GM18951 (cell line): Measurements from ENCODE around the gene CDC20.
A peak's percentile ranks its signal among the peaks of the same experiment; 100 is the strongest.

Experiments
- POLR2A ChIP-seq: IDR thresholded peaks from 4 replicates; pipeline ENCODE4 v1.6.1; 2011; ENCODE audit warnings: mild to moderate bottlenecking; ENCODE audit not compliant: insufficient read length, insufficient read depth; ENCODE audit errors: extremely low read depth
- in situ Hi-C: fragments of 300-500 bp; cut with MboI; formaldehyde crosslinking; loops from one replicate; pipeline ENCODE4 v1.12.0; 2022; ENCODE audit warnings: low sequenced_read_pairs, mixed read lengths, inconsistent platforms; ENCODE audit not compliant: unreplicated experiment

CDC20 gene

GRCh38 chr1:43358746-43359693 is at the start of gene CDC20:
Gene CDC20, plus strand, starts transcription at chr1:43358981. Its CDS starts 235 bp downstream, at chr1:43359216.
- in situ Hi-C loops, result loop anchor here (10.0 kb wide), 1 partner anchor 124 kb away; no protein-coding TSS in a partner anchor

GRCh38 chr1:43309405-43310025 is 49.3 kb upstream of the CDC20 start:
- in situ Hi-C loops, result no loop called here
- TF ChIP-seq POLR2A, result no peak

More at GRCh38 chr1:43358746-43359693, at the start of gene CDC20:
- peak; percentile 78 for TF ChIP-seq POLR2A

DNA sequence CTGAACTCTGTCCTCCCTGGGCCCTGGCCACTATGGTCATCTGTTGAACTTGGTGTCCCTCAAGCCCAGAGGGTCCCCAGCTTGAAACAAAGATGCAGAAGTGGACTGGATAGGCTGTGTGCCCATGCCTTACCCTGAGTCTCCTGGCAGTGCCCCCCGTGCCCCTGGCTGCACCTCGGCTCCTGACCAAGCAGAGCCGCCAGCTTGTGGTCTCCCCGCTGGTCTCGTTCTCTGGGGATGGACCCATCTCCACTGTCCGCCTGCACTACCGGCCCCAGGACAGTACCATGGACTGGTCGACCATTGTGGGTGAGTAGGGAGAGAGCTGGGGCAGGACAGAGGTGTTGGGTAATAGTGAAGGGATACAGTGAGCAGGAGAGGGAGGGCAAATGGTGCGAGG is 47.3 kb upstream of the CDC20 start:
- in situ Hi-C loops, result no loop called here
- TF ChIP-seq POLR2A, result no peak

GRCh38 chr1:43312212-43312623 is 46.6 kb upstream of the CDC20 start:
- in situ Hi-C loops, result no loop called here
- no peak for TF ChIP-seq POLR2A

DNA sequence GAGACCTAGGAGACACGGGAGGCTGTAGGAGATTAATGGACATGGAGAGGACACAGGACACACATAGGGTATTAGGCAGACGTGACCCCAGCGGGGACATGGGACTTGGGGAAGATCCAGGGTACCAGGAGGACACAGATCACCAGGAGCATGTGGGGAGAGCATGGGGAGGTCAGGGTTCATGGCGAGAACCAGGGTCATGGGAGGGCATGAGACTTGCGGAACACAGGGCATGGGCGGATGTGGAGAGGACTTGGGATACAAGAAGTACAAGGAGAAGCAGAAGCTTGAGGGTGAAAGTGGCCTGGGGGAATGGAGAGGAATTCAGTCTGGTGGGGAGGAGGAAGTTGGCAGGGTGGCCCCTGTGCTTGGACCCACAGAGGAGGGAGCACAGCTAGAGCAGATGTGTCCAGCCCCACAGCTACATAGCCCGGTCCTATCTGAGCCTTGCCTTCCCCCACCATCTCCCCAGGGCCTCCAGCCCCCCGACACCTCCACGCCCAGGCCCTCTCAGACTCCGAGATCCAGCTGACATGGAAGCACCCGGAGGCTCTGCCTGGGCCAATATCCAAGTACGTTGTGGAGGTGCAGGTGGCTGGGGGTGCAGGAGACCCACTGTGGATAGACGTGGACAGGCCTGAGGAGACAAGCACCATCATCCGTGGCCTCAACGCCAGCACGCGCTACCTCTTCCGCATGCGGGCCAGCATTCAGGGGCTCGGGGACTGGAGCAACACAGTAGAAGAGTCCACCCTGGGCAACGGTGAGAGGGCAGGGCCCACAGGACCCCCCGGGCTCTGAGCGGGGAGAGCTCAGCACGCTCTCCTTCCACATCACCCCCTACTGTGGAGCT is 45.9 kb upstream of the CDC20 start:
- in situ Hi-C loops, result no loop called here
- TF ChIP-seq POLR2A, result no peak

- in situ Hi-C loops, result no loop called here
- TF ChIP-seq POLR2A, result no peak
Measured at GRCh38 chr1:43313771-43314170, 45.0 kb upstream of the CDC20 start.

DNA sequence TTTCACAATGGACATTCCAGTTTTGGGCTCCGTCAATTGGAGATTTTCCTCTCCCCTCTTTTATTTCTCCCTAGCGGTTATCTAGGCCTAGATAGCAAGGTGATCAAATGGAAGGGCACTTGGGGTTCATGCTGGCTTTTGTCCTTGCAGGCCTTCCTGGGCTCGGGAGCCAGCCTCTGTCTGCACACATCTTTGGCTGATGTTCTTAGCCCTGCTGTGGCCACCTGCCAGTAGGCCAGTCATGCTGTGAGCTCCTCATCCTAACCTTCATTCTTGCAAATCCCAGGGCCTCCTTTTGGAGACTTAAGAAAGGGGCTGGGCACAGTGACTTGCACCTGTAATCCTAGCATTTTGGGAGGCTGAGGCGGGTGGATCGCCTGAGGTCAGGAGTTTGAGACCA is 44.5 kb upstream of the CDC20 start:
- TF ChIP-seq POLR2A, result no peak
- in situ Hi-C loops, result no loop called here

GRCh38 chr1:43315481-43315880 is 43.3 kb upstream of the CDC20 start:
- in situ Hi-C loops, result no loop called here
- no peak for TF ChIP-seq POLR2A

- in situ Hi-C loops, result no loop called here
Measured at GRCh38 chr1:43315963-43316737, 42.6 kb upstream of the CDC20 start.

DNA sequence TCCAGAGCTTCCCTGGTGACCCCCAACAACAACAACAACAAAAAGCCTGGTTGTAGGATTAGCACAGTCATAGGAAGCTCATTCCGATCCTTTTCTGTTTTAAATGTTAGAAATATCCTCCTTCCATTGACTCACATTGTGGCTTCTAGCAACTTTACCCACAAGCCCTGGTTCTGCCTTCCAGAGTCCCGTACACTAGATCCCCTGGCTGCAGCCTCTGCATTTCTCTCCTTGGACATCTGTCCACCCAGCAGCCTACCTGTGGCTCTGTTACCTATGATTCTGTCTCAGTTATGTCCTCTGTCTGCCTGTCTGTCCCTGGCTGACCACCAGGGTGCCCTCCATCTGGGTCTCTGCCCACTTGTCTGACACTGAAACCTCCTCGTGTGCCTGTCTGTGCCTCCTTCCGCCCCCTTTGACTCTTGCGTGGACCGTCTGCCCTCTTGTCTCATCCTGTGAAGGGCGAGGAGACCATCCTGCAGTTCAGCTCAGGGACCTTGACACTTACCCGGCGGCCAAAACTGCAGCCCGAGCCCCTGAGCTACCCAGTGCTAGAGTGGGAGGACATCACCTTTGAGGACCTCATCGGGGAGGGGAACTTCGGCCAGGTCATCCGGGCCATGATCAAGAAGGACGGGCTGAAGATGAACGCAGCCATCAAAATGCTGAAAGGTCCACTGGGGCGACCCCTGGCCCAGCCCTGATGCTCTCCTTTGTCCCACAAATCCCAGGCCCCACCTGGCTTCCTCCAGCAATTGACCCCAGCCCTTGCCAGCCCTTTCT is 41.9 kb upstream of the CDC20 start:
- in situ Hi-C loops, result no loop called here
- no peak for TF ChIP-seq POLR2A

More at GRCh38 chr1:43315963-43316737, 42.6 kb upstream of the CDC20 start:
- TF ChIP-seq POLR2A, result no peak

DNA sequence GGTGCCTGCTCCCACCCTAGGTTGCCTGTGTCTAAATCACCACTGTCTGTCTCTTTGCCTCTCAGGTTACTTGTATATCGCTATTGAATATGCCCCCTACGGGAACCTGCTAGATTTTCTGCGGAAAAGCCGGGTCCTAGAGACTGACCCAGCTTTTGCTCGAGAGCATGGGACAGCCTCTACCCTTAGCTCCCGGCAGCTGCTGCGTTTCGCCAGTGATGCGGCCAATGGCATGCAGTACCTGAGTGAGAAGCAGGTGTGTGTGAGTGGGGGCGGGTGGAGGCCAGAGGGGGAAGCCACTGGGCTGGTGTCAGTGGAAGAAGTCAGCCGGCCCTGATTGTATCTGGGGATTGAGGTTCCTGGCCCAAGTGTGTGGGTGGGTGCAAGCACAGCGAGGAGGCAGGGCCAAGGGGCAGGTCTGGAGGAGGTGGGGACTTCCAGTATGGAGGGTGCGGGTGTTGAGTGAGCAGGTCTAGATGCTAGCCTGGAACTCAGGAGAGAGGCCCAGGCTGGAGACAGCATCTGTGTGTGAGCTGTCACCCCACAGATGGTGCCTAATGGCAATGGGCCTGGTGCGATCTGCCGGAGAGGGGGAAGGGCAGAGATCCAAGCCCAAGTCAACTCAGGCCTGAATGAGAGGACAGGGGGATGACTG is 40.8 kb upstream of the CDC20 start:
- in situ Hi-C loops, result no loop called here
- TF ChIP-seq POLR2A, result no peak

DNA sequence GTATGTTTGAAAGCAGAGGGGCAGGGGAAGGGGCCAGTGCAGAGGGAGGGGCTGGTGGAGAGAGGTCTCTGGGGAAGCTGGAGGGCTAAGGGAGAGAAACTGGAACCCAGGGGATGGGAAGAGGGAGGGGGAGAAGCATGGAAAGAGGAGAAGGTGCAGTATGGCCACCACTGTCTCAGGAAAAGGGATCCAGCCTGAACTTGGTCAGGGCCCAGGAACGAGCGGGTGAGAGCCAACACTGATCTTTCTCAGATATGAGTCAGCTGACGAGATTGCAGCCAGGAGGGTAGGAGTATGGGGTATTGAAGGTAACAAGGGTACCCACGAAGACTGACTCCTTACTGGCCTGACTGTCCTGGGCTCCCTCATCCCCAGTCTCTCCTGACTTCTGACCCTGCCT is 40.0 kb upstream of the CDC20 start:
- in situ Hi-C loops, result no loop called here
- TF ChIP-seq POLR2A, result no peak
